HG03378 (cell line): ENCODE data around the gene GRIA3.
A peak's percentile ranks its signal among the peaks of the same experiment; 100 is the strongest.

Experiments used
- ATAC-seq: cut with Tn5 transposase; IDR thresholded peaks from one replicate; pipeline ENCODE4 v1.9.1; 2021; ENCODE audit warnings: mild to moderate bottlenecking, moderate library complexity; ENCODE audit not compliant: unreplicated experiment

Gene GRIA3

DNA sequence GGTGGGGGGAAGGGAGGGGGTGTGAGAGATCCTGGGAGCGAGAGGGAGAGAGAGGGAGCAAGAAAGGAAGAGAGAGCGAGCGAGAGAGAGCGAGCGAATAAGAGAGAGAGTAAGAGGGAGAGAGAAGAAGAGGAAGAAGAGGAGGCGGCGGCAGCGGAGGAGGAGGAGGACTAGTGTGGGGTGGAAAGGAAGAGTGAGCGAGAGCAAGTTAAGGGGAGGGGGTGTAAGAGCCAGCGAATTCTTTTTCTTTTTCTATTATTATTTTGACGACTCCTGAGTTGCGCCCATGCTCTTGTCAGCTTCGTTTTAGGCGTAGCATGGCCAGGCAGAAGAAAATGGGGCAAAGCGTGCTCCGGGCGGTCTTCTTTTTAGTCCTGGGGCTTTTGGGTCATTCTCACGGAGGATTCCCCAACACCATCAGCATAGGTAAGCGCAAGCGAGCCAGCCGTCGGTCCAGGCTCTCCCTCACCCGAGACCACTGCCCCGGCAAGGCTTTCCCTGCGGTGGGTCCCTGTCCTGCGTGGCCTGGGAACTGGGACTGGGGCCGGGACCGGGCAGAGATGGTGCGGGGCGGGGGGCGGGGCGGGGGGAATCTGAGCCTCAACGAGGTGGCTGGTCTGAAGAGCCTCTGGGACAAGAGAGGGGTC lies at the start of gene GRIA3:
GRIA3 (plus strand) TSS at position 60 of the 647 bp plus-strand sequence; CDS start at position 318, 258 bp downstream.
- ATAC-seq, result no peak

DNA sequence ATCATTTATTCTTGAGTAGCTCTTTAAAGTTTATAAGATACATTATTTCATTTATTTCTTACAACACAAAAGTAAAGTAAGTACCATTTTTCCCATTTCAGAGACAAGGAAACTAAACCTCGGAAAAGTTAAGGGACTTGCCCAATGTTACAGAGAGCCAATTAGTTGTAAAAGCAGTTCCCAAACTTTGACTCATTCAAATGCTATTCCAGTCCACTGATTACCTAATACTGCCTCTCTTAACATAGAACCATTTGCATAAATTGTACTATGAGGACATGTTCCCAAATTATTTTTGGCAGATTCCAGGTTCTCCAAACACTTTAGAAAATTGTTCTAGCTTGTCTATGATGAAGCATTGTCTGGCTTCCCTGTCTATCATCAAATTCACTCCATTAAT lies 45.6 kb upstream of the GRIA3 start:
- ATAC-seq, result no peak

DNA sequence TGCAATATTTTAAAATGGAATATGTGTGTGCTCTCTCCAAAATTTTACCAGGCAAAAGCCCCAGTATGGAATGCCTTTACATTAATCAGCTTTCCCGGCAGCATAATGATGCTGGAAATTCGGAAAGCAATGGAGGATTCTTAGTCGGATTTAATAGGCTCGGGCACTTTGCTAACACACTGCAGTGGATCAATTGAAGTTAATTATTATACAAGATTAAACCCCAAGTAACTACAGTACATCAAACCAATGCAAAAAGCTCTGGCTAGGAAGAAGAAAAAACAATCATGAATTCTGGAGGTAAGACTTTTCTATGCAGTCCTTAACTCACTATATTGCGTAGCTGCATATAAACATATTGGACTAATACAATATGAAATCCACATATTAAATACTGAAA lies 43.6 kb upstream of the GRIA3 start:
- ATAC-seq, result no peak

DNA sequence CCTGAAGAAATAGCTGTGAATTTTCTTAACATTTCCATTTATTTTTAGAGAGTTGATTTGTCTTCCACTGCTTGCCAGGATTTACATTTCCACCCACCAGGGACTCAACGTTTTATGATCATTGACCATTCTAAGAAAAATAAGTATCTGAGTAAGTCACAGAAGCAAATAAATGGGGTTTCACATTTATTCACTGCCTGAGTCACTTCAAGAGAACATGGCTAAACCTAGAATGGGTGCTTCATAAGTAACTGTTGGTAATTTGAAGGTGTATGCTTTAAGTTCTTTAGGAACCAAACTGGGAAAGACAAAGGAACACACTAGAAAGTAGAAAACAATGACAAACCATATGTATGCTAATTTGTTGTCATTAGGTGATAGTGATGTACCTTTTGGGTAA lies 43.2 kb upstream of the GRIA3 start:
- ATAC-seq, result no peak

DNA sequence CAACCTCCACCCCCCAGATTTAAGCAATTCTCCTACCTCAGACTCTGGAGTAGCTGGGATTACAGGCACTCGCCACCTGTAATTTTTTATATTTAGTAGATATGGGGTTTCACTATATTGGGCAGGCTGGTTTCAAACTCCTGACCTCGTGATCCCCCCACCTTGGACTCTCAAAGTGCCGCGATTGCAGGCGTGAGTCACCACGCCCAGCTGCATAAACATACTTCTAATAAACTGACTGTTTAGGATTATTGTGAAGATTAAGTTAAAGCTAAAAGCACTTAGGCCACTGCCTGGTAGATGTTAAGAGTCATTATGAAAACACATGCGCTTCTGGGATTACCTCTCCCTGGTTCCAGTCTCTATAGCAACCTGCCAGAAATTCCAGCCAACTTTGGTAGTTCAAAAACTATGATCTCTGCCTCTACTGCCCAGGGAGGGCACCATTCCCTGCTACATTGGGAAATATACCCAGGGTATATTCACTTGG lies 30.2 kb upstream of the GRIA3 start:
- no peak for ATAC-seq

DNA sequence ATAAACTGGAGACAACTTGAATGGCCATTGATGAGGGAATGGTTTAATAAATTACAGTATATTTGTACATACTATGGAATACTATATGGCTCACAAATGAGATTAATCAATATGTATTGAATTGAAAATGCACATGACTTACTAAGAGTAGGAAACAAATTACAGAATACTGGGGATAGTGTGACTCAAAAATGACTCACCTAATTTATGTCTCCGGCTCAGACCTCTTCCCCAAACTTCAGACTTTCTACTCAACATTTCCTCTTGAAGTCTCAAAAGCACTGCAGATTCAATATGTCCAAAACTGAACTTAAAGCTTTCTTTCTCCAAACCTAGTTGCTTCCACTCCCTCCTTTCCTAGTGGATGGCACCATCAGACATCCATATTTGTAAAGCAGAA lies 28.8 kb upstream of the GRIA3 start:
- ATAC-seq, result no peak

DNA sequence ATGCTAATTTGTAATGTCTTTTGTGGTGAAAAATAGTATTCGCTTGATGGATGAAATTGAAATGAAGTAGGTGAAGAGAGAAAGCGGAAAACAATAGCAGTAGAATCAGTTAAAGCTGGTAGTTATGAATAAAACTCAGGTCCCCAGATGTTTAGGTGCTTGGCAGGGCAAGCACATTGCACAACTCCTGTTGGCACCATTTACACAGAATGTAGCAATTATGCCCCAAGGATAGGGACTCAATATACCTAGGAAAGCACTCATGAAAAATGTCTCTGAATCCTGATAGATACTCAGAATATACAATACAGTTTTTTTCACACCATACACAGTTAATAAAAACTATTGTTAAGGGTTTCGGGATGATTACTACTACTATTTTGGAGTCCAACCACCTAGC lies 26.5 kb upstream of the GRIA3 start:
- ATAC-seq, result no peak

DNA sequence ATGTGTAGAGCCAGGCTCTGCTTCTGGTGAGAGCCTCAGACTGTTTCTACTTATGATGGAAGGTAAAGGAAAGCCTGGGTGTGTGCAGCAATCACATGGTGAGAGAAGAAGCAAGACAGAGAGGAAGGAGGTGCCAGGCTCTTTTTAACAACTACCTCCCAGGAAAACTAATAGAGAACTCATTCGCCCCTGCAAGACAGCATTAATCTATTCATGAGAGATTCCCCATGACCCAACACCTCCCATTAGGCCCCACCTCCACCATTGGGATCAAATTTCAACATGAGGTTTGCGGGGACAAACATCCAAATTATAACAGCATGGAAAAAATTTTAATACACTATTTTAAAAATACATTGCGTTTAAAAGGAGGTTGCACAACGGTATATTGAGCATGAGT lies 24.7 kb upstream of the GRIA3 start:
- no peak for ATAC-seq

DNA sequence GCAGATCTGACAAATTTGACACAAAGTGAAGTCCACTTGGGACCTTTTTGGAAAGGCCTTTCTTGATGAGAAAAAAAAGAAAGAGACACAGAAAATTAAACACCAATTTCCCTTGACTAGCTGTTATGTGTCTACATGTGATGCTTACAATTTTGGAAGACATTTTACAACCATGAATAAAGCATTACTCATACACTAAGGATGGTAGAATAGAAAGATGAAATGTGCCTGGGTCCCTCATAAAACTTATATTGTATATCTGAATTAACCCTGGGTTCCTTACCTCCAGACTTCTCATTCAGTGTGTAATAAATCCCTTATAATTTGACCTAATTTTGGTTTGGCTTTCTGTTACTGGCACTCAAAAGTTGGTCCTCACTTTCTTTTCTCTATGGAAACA lies 16.5 kb upstream of the GRIA3 start:
- no peak for ATAC-seq

DNA sequence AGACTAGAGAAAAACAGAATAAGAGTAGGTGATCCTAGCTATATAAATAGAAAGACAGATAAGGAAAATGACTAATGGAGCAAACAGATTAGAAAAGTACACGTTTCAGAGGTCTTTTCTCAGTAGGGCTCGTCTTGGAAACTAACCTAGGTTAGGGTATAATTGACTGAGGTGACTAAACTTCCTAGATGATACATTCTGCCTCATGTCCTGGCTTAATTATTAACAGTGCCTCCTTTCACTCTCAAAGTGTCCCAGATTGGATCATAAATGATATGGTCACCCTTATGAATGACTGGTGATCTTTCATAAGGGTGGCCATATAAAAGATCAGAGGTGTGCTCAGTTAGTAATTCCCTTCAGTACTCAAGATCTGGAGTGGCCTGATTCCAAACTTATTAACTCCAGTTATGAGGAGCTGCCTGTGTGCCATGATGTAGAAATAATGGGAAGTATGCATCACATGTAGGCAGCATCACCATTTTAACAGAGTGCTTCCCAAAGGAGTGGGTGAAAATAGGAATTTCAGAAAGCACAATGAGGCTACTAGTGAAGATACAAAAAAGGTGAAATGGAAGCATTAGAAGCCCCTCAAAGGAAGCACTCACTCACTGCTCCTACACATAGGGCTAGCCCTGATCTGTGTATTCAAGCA lies 14.7 kb upstream of the GRIA3 start:
- ATAC-seq, result peak; percentile 45

DNA sequence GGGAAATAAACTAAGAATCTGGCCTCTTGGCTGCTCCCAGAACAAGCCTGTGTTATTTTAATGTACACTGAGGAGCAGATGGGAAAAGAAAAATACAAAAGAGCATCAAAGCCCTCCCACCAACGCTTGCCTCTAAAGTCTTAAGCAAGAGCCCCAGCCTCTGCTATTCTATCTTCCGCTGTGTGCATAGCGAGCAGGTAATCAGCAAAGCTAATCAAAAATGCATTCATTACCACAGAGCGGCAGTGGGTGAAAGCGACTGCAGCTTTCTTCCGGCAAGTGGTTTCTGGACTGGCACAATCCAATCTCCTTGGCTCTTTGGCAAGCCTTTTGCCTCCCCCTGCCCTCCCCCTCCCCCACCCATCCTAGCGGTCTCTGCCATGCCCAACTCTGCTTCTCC lies 13.5 kb upstream of the GRIA3 start:
- no peak for ATAC-seq

DNA sequence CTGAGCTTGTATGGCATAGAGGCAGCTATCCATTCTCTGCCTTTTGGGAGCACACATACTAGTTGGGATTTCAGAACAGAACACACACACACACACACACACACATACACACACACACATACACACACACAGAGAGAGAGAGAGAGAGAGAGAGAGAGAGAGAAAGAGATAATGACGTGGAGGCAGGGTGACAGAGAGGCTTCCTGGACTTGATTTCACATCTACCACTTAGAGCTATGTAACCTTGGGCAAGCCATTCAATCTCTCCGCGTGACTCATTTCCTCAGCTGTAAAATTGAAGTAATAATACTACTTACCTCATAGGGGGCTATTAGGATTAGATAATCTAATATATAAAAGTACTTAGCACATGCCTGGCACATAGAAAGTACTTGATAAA lies 12.3 kb upstream of the GRIA3 start:
- ATAC-seq, result no peak

DNA sequence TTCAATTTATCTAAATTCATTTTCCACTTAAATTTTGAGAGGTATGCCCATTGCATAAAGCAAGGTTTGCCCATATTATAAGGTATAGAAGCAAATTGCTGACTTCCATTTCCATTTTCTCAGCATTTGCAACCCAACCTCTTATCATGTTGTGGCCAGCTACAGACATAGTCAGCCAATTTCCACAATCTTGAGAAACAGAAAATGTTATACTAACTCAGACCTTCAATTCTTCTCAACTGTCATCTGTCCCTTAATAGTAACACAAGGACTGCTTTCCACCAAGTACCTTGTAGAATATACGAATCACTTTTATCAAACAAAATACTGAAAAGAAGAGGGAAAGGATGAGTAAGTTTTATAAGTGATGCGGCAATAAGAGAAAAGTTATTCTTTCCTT lies 11.2 kb upstream of the GRIA3 start:
- no peak for ATAC-seq

DNA sequence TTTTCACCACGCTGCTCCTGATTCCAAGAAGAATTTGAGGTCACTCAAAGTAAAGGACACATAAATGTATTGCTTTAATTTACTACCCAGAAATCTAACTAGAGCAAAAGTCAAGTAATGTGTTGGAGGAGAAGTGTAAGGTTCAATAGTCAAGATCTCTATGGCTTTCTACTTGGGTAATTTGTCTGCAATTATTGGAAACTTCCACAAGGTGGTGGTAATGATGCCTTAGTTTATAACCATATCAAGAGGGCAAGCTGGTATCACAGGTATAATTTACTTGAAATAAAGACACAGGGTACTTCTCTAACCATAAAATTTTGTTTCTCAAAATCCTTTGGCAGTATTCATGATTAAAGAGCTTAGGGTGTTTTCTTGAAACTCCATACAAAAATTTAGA lies 10.2 kb upstream of the GRIA3 start:
- ATAC-seq, result peak; percentile 52

DNA sequence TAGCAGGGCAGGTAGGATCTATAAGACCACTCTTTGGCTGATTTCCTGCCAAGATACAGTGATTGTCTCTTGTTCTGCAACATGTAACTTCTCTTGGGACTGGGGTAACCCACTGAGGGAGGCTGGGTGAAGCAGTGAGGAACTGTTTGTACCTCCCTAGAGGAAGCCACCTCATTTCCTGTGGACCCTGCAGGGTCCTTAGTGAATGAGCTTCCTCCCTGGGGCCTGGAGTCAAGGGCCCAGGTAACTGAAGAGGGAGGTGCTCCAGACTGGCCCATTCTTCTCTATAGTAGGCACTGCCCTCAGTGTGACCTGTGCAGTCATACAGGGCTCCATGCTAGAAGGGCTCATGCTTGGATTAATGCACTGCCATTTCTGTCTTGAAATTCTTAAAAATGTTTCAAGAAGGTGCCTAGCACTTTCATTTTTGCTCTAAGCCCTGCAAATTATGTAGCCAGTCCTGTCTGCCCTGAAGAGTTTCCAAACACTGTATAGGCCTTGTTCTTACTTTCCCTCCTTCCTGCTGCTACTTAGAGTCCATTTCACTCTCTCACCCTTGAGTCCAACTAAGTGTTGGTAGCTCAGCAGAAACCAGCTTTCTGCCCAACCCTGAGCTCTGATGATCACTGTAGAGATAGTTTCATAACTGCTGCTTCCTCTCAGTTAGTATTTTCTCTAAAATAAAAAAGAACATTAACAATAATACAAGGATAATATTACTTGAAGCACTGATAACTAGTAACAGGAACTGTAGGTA lies 8.5 kb upstream of the GRIA3 start:
- no peak for ATAC-seq

DNA sequence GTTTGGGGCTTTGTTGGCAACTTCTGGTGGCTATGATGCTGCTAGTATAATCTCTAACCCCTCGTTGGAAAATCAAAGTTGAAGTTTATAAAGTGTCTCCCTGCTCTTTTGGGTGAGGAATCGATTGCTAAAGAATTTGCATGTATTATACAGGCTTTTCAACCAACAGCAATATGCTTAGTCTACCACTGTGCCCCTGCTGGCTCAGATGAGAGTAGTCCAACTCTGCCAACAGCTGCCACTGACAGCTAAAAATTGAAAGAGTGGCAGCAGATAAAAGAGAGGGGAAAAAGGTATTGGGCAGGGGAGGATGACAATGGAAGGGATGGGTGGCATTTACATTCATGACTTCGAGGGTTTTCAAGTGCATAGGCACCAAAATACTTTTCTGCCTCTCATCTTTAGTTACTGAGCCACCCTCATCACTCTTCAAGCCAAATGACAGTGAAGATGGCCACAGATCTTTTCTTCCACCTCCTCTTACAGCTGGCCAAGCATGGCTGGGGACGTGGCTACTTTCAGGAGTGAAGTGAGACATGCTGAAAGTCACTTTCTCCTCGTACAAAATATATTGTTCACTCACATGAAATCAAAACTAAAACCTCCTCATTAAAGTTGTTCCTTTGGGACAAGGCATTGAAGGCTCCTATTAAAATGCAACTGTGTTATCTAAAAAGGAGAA lies 2.7 kb upstream of the GRIA3 start:
- no peak for ATAC-seq

DNA sequence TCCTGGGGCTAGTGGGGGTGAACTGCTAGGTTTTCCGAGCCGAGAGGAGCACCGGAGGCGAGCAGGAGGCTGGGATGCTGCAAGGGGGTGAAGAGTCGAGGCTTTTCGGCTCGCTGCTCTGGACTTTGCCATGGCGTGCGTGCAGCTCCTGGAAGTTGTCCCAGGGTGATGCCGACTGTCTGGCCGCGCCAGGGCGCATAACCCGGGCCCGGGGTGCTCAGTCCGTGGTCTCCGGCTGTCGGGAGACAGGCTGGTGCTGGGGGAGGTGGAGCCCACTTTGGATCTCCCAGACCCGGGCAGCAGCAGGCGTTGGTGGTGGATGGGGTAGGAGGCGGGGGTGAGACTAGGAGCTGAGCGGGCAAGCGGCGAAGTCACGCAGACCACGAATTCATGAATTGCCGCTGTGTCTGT lies 793 bp downstream of the GRIA3 start:
- ATAC-seq, result no peak

DNA sequence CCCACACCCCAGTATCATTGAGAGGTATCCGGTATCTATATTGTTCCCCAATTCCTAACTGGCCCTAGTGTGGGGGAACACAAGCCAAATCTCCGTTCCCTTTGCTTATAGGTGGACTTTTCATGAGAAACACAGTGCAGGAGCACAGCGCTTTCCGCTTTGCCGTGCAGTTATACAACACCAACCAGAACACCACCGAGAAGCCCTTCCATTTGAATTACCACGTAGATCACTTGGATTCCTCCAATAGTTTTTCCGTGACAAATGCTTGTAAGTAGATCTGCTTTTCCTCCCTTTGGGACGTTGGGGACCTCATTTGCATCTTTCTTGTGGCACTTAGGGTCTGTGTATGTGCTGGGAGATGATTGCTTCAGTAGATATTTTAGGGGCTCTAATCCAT lies 1.6 kb downstream of the GRIA3 start:
- ATAC-seq, result no peak

DNA sequence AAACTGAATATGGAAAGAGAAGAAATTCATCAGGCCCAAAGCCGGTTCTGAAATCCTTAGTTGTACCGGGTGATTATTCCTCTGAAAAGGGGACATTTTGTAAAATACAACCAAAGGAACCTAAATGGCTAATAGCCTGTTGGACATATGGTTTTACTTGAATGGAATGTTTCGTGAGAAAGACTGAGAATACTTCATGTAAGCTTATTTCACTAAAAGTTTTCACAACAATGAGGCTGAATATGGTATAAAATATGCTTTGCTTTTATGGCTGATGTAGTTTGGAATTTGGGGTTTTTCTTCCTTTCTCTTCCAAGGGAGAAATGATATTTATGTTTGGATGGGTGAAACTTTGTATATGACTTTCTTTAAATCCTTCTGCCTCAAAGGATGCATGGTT lies 2.7 kb downstream of the GRIA3 start:
- ATAC-seq, result no peak

DNA sequence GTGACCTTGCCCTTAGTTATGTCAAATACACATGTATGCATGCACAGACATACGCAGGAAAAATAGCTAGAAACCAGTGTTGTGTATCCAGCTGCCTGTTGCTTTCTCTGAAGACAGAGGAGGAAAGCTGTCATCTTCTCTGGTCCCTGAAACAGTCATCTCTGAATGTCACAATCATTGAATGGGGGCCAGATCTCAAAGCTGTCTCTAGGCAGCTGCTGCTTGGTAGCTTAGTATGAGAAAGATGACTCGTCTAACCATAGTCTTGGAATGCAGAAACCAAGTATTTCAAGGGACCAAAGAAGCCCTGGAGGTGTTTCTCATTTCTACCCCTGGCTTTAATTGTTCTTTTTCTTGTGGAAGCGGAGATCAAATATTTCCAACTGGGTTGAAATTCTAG lies 4.0 kb downstream of the GRIA3 start:
- no peak for ATAC-seq

DNA sequence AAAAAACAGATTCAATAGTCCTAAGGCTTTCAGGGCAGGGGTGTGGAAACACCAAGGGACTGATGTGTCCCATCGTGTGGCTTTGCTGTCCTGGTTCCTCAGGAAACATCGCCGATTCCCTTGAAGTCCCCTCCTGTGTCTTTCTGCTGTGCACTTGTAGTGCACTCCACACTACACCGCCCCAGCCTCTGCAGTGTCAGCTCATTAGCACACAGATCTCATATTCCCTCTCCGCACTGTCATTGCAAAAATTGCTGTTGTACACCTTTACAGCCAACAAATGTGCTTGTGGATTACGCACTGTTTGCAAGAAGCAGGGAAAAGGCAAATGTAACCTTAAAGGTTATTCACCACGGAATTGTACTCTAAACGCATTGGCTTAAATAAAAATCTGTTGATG lies 5.3 kb downstream of the GRIA3 start:
- ATAC-seq, result no peak

DNA sequence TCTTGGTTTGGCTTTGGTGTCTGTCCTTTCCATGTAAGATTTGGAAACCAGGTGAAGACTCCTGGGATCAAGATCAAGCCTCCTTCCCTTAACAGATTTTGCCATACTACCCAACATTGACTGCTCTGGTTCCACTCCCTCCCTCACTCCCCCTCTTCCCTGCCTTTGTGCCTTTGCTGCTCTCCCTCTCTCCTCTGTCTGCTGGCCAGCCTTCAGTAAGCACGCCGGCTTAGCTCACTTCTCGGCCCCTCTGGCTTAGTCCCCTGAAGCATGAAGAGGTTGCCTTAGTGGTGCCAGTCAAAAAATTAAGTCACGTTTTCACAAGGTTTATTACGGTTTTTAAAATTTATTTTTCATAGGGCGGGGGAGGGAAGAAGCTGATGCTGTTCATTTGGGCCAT lies 6.0 kb downstream of the GRIA3 start:
- no peak for ATAC-seq
